IMR-90 (cell line): Measurements from ENCODE around the gene PTPRH.

Experiments
- CEBPB ChIP-seq: IDR thresholded peaks from 2 replicates; pipeline ENCODE4 v1.6.1; 2012; ENCODE audit warnings: low read depth, low read length, improper control_type of control experiment
- CHD1 ChIP-seq: IDR thresholded peaks from 2 replicates; pipeline ENCODE4 v1.6.1; 2012; ENCODE audit warnings: low read depth, low read length, improper control_type of control experiment
- MXI1 ChIP-seq: IDR thresholded peaks from 2 replicates; pipeline ENCODE4 v1.6.1; 2012; ENCODE audit warnings: low read depth, mild to moderate bottlenecking, low read length, moderate library complexity, borderline replicate concordance
- POLR2A ChIP-seq: IDR thresholded peaks from 2 replicates; pipeline ENCODE4 v1.6.1; 2012; ENCODE audit warnings: mild to moderate bottlenecking, low read depth, low read length
- RAD21 ChIP-seq: IDR thresholded peaks from 2 replicates; pipeline ENCODE4 v1.6.1; 2012; ENCODE audit warnings: low read length, improper control_type of control experiment
- SMC3 ChIP-seq: fragments of 150-350 bp; IDR thresholded peaks from 2 replicates; pipeline ENCODE4 v1.6.1; 2016; ENCODE audit warnings: low read depth, mild to moderate bottlenecking, antibody characterized with exemption, low read length, moderate library complexity
- TF ChIP-seq, protein P1 (sequence below): fragments of 150-350 bp; IDR thresholded peaks from 2 replicates; pipeline ENCODE4 v1.6.1; 2017; ENCODE audit warnings: mild to moderate bottlenecking, antibody characterized with exemption, low read length, low read depth
- TF ChIP-seq, protein P2 (sequence below): conservative IDR thresholded peaks from 2 replicates; pipeline ENCODE4 v1.5.1; 2012; ENCODE audit warnings: mild to moderate bottlenecking, low read depth, low read length, improper control_type of control experiment
- TF ChIP-seq, protein P3 (sequence below): fragments of 150-350 bp; IDR thresholded peaks from 2 replicates; pipeline ENCODE4 v1.6.1; 2016; ENCODE audit warnings: low read depth, mild to moderate bottlenecking, low read length, moderate library complexity, borderline replicate concordance

DNA sequence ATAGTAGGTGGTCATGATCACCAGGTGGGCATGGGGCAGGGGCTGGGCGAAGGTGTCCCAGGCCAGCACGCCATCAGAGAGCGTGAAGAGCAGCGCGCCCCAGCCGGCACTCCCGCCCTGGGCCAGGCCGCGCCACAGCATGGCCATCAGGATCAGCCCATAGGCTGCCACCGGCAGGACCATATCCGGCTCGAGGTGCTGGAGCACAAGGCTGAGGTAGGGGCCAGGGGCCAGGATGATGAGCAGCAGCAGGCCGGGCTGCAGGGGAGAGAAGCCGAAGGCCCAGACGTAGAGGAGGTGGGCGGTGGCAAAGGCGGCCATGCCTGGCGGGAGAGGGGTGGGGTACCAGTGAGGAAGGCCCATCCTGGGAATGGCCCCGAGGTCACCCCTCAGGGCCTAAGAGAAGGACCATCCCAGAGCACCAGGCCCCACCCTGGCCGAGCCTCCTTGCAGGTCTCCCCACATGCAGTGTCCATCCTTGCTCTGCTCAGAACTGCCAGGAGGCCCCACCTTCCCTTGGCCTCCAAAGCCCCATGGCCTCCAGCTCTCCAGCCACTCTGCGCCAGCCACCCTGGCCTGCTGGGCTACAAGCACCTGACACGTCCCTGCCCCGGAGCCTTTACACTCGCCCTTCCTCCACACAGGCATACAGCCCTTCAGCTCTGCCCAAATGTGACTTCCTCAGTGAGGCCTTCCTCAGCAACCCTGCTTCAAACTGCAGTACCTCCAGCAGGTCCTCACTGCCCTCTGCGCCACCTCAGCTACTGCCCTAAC is 18.1 kb upstream of the PTPRH start:
- TF ChIP-seq CHD1, result no peak
- TF ChIP-seq, protein P1, sequence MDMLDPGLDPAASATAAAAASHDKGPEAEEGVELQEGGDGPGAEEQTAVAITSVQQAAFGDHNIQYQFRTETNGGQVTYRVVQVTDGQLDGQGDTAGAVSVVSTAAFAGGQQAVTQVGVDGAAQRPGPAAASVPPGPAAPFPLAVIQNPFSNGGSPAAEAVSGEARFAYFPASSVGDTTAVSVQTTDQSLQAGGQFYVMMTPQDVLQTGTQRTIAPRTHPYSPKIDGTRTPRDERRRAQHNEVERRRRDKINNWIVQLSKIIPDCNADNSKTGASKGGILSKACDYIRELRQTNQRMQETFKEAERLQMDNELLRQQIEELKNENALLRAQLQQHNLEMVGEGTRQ, result no peak
- no peak for TF ChIP-seq RAD21
- TF ChIP-seq, protein P2, sequence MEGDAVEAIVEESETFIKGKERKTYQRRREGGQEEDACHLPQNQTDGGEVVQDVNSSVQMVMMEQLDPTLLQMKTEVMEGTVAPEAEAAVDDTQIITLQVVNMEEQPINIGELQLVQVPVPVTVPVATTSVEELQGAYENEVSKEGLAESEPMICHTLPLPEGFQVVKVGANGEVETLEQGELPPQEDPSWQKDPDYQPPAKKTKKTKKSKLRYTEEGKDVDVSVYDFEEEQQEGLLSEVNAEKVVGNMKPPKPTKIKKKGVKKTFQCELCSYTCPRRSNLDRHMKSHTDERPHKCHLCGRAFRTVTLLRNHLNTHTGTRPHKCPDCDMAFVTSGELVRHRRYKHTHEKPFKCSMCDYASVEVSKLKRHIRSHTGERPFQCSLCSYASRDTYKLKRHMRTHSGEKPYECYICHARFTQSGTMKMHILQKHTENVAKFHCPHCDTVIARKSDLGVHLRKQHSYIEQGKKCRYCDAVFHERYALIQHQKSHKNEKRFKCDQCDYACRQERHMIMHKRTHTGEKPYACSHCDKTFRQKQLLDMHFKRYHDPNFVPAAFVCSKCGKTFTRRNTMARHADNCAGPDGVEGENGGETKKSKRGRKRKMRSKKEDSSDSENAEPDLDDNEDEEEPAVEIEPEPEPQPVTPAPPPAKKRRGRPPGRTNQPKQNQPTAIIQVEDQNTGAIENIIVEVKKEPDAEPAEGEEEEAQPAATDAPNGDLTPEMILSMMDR, result no peak
- no peak for TF ChIP-seq POLR2A
- no peak for TF ChIP-seq SMC3
- no peak for TF ChIP-seq MXI1
- no peak for TF ChIP-seq CEBPB
- TF ChIP-seq, protein P3, sequence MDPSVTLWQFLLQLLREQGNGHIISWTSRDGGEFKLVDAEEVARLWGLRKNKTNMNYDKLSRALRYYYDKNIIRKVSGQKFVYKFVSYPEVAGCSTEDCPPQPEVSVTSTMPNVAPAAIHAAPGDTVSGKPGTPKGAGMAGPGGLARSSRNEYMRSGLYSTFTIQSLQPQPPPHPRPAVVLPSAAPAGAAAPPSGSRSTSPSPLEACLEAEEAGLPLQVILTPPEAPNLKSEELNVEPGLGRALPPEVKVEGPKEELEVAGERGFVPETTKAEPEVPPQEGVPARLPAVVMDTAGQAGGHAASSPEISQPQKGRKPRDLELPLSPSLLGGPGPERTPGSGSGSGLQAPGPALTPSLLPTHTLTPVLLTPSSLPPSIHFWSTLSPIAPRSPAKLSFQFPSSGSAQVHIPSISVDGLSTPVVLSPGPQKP, result no peak
